BE2C (cell line): ENCODE results near the gene CTDNEP1.

Experiments
- DNase-seq: peaks from one replicate; pipeline ENCODE4 v3.0.0-alpha.2; 2020
- H3K27me3 ChIP-seq: fragments of 250-450 bp; sonication (Bioruptor Pico); 2 replicates; pipeline ENCODE4 v1.5.1; 2020; ENCODE audit warnings: mild to moderate bottlenecking
- H3K36me3 ChIP-seq: fragments of 250-450 bp; sonication (Bioruptor Pico); 2 replicates; pipeline ENCODE4 v1.5.1; 2020; ENCODE audit warnings: mild to moderate bottlenecking
- H3K4me1 ChIP-seq: fragments of 250-450 bp; sonication (Bioruptor Pico); 2 replicates; pipeline ENCODE4 v1.5.1; 2020
- H3K4me3 ChIP-seq: 2 replicates; pipeline ENCODE4 v1.5.1; 2011; ENCODE audit warnings: low read depth, low read length
- H3K9me3 ChIP-seq: fragments of 250-450 bp; sonication (Bioruptor Pico); 2 replicates; pipeline ENCODE4 v1.5.1; 2020
- CTCF ChIP-seq: IDR thresholded peaks from 2 replicates; pipeline ENCODE4 v1.5.1; 2012; ENCODE audit warnings: mild to moderate bottlenecking, low read depth, low read length

CTDNEP1 gene

DNA sequence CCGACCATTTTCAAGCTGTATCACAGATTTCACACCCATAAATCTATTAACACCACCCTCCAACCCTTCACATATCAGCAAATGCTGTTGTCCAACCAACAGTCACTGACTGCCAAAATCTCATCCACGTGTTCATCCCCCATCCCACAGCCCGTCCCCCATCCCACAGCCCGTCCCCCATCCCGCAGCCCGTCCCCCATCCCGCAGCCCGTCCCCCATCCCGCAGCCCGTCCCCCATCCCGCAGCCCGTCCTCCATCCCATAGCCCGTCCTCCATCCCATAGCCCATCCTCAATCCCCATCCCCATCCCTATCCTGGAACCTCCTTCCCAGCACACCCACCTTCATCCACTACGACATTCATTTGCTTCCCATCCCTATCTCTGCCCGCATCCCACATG, 46.0 kb downstream of the CTDNEP1 start:
- no peak for TF ChIP-seq CTCF
- no peaks in the 10 kb centered on the region for H3K9me3 ChIP-seq
- H3K27me3 ChIP-seq: no peaks in the 10 kb centered on the region
- H3K4me3 ChIP-seq: no peak overlapping the region
- no peak for DNase-seq
- H3K36me3 ChIP-seq: no peaks in the 10 kb centered on the region
- peaks cover 5% of the 10 kb centered on the region; the same call in 1 of the 2 replicates for H3K4me1 ChIP-seq

DNA sequence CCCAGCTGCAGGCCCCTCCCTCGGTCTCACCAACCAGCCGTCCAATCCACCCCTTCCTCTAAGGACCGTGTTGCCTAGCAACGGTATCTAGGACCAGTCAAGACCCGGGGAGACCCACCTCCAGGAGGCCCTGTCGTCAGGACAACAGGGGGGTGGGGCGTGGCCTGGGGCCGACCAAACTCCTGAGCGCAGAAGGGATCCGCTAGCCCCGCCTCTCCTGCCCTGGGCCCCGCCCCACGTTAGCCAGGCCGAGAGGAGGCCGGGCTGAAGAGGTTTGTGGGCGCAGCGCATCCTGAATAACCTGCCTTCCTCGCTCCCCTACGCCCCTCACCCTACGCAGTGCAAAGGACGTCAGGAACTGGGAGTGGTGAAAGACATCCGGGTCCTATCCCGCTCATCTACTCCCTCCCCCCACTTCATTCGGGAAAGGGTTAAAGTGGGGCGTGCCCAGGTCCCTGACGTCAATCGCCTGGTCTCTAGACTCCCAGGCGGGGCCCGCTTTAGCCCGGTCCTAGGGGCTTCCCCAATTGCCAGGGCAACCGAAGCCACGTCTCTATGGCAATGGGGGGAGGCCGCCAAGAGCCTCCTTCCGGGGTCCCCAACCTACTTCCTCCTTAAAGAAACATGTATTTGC, 46.6 kb downstream of the CTDNEP1 start:
- no peaks in the 10 kb centered on the region for H3K27me3 ChIP-seq
- peak overlapping the region; percentile 58 for H3K4me3 ChIP-seq
- TF ChIP-seq CTCF: no peak
- no peaks in the 10 kb centered on the region for H3K9me3 ChIP-seq
- DNase-seq: peak; percentile 94
- H3K4me1 ChIP-seq: peaks cover 5% of the 10 kb centered on the region; the same call in 1 of the 2 replicates
- no peaks in the 10 kb centered on the region for H3K36me3 ChIP-seq

- Histone ChIP-seq H3K4me1 (peaks cover 5% of the 10 kb centered on the region; the same call in 1 of the 2 replicates), H3K4me3 (peak overlapping the region; percentile 58), H3K27me3 (no peaks in the 10 kb centered on the region), H3K36me3 (no peaks in the 10 kb centered on the region), H3K9me3 (no peaks in the 10 kb centered on the region)
- no peak for DNase-seq
- no peak for TF ChIP-seq CTCF
Measured at GRCh38 chr17:7204336-7204735, 47.2 kb downstream of the CTDNEP1 start.

DNA sequence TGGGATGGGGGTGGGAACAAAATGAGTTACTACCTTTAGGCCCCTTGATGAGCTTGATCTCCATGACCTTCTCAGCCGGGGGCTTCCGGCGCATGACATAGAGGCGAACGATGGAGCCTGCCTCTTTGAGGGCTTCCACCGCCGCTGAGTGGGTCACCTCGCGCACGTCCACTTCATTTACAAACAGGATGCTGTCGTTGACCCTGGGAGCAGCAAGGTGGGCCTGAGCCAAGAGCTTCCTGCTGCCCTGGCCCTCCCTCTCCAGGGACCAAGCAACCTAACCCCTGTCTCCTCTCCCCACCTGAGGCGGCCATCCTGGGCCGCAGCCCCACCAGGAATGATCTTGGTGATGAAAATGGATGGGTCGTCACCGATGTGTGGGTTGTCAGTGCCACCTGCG, 48.1 kb downstream of the CTDNEP1 start:
- no peak for DNase-seq
- H3K4me1 ChIP-seq: peaks cover 5% of the 10 kb centered on the region; the same call in 1 of the 2 replicates
- H3K36me3 ChIP-seq: no peaks in the 10 kb centered on the region
- no peaks in the 10 kb centered on the region for H3K27me3 ChIP-seq
- no peaks in the 10 kb centered on the region for H3K9me3 ChIP-seq
- no peak for TF ChIP-seq CTCF
- H3K4me3 ChIP-seq: no peak overlapping the region

GRCh38 chr17:7196651-7197401, 54.7 kb downstream of the CTDNEP1 start:
- TF ChIP-seq CTCF: no peak
- no peaks in the 10 kb centered on the region for H3K36me3 ChIP-seq

GRCh38 chr17:7195971-7196370, 55.6 kb downstream of the CTDNEP1 start:
- no peak for DNase-seq
- H3K4me1 ChIP-seq: no peaks in the 10 kb centered on the region
- no peaks in the 10 kb centered on the region for H3K9me3 ChIP-seq
- H3K4me3 ChIP-seq: no peak overlapping the region
- H3K27me3 ChIP-seq: no peaks in the 10 kb centered on the region
- no peak for TF ChIP-seq CTCF
- H3K36me3 ChIP-seq: no peaks in the 10 kb centered on the region

More at GRCh38 chr17:7196651-7197401, 54.7 kb downstream of the CTDNEP1 start:
- Histone ChIP-seq H3K4me3 (no peak overlapping the region), H3K27me3 (no peaks in the 10 kb centered on the region), H3K9me3 (no peaks in the 10 kb centered on the region), H3K4me1 (no peaks in the 10 kb centered on the region)
- no peak for DNase-seq
